ENCODE results near the gene PRSS21.

PRSS21 gene

GRCh38 chr16:2779978-2780898, 36.8 kb upstream of the PRSS21 start:
- DNase-seq: no peak

- peak; percentile 11 for DNase-seq
Measured at GRCh38 chr16:2782583-2783351, 34.3 kb upstream of the PRSS21 start.

DNA sequence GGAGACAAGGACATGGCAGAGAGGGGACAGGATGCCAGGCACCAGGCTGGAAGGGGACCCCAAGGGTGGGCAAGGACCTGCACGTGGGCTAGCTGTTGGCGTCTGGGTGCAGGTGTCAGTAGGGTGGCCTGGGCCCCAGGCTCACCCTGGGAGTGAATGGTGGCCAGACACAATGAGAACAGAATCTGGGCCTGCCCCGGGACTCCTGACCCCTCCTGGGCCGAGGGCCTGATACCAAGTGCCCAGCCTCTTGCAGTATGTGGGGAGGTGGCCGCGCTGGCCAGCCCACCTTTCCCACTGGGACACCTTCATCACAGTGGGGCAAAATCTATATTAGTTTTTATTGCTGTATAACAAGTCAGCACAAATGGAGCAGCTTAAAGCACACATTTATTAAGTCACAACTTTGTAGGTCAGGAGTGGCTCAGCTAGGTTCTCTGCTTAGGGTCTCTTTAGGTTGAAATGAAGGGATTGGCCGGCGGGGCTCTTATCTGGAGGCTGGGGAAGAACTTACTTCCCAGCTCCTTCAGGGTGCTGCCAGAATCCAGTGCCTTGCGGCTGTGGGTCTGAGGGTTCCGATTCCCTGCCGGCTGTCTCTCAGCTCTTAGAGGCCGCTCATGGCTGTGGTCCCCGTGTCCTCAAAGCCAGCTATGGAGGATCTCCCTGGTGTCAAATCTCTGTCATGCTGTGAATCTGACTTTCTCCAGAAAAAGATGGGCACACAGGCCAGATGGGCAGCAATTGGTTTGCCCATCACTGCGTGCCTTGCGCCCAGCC, 33.3 kb upstream of the PRSS21 start:
- DNase-seq: peak; percentile 5

DNA sequence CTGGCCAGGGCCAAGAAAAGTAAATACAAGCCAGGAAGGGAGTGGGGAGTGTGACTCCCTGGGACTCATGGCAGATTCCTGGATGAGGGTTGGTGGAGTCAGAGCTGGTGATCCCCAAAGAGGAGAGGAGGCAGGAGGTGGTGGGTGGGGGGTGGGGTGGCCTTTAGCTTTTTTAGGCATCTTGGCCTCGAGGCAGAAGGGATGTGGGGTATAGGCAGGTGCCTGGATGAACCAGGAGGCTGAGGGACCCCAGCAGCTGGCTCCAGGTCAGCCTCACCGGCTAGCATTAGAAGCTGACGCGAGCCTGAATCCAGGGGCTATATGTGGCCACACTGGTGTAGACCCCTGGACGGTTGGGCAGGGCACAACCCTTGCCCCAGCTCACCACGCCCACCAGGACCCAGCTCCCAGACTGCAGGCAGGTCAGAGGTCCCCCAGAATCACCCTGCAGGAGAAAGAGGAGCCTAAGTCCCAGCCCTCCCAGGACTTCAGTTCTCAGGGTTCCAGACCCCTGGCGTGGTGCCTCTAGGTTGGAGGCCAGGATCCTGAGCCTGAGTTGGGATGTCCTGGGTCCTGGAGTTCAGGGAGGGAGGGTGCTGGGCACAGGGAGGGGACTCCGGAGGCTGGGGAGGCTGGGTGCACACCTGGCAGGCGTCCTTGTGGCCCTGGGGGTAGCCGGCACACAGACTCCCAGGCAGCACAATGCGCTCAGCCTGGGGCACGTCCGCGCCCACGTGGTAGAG, 32.5 kb upstream of the PRSS21 start:
- DNase-seq: peak; percentile 13

DNA sequence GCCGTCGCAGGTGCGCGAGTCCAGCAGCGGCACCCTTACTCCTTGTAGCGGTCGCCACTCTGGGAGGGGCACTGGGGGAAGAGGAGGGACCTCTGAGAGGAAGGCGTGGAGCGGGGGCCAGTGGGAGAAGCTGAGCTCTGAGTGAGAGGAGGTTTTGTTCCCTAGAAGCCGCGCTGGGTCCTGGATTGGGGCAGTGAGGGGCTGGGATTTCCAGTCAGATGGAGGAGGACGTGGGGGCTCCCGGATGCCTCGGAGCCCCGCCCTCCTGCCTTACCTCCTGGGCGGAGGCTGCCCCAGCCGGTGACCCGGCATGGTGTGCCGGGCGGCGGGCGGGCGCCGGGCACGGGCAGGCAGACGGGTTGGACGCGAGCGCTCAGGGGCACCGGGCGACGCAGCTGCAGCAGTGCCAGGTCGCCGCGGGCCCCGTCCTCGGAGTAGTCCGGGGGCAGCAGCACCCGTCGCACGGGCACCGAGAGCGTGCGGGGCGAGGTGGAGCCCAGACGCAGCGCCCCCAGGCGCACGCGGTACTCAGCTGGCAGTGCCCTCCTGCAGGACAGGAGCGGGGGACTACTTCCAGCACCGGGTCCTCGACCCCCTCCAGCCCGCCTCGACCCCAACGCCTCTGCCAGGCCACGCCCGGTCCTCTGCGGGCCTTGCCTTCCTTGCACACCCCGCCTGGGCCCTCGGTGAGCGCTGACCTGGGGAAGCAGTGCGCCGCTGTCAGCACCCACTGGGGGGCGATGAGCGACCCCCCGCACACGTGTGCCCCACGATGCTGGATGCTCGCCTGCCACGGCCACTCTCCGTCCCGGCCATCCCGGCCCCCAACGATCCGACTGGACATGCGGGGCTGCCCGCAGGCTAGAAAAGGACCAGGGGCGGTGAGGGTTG, 31.7 kb upstream of the PRSS21 start:
- peak; percentile 20 for DNase-seq

- peak; percentile 1 for DNase-seq
Measured at GRCh38 chr16:2786061-2786825, 30.8 kb upstream of the PRSS21 start.

GRCh38 chr16:2786826-2787151, 30.2 kb upstream of the PRSS21 start:
- DNase-seq: peak; percentile 3

DNA sequence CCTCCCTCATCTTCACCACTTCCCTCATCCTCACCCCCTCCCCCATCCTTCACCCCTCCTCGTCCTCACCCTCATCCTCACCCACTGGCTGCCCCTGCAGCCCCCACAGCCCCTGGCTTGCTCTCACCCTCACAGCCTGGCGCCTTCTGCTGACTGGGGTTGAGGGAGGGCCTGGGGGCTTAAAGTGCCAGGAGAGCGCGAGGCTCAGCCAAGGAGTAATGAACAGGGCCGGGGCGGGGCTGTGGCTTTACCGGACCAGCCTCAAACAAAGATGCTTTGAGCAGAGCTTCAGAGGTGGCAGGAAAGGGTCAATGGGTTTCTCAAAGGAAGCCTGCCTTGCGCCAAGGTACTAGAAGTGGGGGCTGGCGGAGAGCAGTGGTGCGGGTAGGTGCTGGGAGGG, 29.6 kb upstream of the PRSS21 start, which contains the start of gene PRSS33:
PRSS33 (minus strand) TSS at position 155 of the 400 bp plus-strand sequence. CDS start 1,013 bp downstream, outside the sequence.
- DNase-seq: peak; percentile 9

GRCh38 chr16:2787961-2788360, 29.1 kb upstream of the PRSS21 start:
- peak; percentile 8 for DNase-seq

DNA sequence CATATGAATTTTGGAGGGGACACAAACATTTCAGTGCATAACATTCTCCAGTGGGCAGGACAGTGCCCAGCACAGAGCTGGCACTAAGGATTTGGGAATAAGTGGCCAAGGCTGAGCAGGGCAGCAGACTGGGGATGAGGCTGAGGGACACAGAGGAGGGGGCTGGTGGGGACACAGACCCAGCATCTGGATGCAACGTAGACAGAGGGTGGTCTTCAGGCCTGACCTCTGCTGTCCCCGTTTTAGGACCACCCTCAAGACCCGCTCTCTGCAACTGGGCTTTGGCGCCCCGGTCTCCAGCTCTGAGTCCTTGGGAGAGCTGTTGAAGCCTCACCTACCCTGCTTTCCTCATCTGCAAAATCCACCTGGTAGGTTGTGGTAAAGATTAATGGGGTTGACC, 26.4 kb upstream of the PRSS21 start:
- peak; percentile 1 for DNase-seq

DNA sequence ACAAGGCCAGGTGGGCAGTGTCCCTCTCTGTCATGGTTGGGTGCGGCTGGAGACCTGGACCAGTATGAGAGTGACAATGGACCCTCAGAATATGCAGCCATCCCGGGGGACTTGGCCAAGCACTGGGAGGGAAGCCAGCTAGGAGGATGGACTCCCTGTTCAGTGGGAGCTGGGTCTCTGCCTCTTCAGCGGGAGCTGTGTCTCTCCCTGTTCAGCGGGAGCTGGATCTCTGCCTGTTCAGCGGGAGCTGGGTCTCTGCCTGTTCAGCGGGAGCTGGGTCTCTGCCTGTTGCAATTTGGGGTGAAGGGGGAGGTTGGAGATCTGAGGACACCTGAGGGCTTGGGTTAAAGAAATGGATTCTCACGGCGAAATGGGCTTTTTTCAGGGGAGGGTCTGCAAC, 25.9 kb upstream of the PRSS21 start:
- peak; percentile 5 for DNase-seq

GRCh38 chr16:2792940-2793339, 24.1 kb upstream of the PRSS21 start:
- DNase-seq: no peak

- DNase-seq: peak; percentile 19
Measured at GRCh38 chr16:2795395-2796143, 21.5 kb upstream of the PRSS21 start.

DNA sequence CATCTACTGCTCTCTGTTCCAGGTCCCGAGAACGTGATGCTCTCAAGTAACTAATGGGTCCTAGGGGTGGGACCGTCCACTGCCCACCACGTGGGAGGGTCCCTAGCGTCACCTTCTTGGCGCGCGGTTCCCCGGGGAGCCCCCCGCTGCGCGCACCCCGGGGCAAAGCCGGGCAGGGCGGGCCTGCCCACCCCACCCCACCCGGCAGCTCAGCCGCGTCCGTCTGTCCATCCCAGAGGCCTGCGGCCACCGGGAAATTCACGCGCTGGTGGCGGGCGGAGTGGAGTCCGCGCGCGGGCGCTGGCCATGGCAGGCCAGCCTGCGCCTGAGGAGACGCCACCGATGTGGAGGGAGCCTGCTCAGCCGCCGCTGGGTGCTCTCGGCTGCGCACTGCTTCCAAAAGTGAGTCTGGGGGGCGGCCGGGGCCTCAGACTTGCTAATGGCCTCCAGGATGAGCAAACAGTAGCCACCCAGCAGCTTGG, 18.3 kb upstream of the PRSS21 start:
- DNase-seq: no peak

DNA sequence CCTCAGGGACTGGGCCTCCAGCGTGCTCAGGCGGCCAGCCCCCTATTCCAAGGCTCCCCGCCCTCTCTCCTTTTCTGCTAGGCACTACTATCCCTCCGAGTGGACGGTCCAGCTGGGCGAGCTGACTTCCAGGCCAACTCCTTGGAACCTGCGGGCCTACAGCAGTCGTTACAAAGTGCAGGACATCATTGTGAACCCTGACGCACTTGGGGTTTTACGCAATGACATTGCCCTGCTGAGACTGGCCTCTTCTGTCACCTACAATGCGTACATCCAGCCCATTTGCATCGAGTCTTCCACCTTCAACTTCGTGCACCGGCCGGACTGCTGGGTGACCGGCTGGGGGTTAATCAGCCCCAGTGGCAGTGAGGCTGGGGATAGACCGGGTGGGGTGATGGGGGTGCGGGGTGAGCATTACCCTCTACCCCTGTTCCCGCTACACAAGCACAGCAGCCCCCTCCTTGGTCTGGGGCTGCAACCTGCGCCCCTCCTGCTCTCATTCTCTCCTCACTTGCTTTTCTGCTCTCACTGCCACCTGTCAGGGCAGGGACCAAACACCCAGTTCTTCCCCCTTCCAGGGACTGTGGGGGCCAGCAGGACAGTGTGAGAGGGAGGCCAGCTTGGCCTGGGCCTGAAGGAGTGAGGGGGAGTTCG, 17.7 kb upstream of the PRSS21 start:
- DNase-seq: peak; percentile 4

DNA sequence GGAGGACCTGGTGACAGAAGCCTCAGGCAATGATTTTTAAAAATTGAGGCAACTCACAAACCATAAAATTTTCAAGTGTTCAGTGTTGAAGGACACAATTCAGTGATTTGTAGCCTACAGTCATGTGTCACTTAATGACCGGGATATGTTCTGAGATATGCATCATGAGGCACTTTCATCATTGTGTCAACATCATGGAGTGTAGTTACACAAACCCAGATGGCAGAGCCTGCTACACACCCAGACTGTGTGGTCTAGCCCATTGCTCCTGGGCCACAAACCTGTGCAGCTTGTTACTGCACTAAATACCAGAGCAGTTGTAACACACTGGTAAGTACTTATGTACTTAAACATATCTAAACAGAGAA, 17.2 kb upstream of the PRSS21 start:
- DNase-seq: peak; percentile 2

DNA sequence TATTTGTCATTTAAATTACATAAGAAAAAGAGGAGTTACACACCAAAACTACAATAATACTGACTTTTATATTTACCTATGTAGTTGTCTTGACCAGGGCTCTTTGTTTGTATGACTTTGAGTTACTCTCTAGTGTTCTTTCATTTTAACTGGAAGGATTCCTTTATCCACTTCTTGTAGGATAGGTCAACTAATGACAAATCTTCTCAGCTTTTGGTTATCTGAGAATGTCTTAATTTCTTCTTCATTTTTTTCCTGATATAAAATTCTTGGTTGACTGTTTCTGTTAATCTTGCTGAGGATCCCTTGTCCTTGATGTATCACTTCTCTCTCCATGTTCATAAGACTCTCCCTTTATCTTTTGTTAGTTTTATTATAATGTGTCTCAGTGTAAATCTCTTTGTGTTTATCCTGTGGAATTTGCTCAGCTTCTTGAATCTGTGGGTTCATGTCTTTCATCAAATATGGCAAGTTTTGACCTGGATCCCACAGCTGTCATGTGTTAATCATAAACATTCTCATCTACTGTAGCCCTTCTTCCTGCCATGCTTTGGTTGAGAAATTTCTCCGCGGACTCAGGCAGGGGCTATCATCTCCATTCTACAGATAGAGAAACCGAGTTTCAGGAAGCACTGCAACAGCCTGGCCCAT, 13.4 kb upstream of the PRSS21 start:
- DNase-seq: peak; percentile 1

DNA sequence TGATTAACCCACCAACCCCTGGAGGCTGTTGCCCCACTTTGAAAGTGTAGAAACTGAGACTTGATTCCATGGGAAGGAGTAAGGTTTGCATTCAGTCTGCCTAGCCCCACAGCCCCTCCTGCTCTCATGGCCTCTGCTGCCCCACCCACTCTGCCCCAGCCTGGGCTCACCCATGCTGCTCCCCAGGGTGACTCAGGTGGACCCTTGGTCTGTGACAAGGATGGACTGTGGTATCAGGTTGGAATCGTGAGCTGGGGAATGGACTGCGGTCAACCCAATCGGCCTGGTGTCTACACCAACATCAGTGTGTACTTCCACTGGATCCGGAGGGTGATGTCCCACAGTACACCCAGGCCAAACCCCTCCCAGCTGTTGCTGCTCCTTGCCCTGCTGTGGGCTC, 12.3 kb upstream of the PRSS21 start:
- DNase-seq: peak; percentile 6

- DNase-seq: no peak
Measured at GRCh38 chr16:2806286-2806685, 10.8 kb upstream of the PRSS21 start.
